Effector CD8-positive, alpha-beta T cell (primary cell): ENCODE data around the gene ATP8B4.

Experiments
- DNase-seq: peaks from one replicate; lab custom pipeline; 2025; lab: John Stamatoyannopoulos, UW

Gene ATP8B4

DNA sequence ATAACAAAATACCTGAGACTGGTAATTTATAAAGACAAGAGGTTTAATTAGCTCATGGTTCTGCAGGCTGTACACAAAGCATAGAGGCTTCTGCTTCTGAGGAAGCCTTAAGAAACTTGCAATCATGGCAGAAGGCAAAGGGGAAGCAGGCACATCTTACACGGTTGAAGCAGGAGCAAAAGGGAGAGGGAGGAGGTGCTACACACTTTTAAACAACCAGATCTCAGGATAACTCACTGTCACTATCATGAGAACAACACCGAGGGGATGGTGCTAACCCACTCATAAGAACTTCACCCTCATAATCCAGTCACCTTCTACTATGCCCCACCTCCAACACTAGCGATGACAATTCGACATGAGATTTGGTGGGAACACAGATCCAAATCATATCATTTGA is 54.4 kb downstream of the ATP8B4 start:
- DNase-seq = no peak

DNA sequence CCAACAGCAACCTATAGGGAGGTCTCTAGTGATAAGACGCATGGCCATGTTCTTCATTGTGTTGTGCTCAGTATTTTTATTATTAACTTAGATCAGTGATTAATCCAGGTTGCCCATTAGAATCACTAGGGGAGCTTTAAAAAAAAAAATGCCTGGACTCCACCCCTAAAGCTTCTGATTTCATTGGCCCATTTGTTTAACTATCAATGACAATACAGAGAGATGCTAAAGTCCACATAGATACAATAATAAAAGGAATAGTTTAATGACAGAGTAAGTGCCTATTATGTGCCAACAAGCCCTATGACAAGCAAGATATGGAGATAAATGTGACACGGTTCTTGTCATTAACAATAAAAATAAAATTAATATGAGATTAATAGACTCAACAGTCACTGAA is 55.8 kb downstream of the ATP8B4 start:
- no peak for DNase-seq

DNA sequence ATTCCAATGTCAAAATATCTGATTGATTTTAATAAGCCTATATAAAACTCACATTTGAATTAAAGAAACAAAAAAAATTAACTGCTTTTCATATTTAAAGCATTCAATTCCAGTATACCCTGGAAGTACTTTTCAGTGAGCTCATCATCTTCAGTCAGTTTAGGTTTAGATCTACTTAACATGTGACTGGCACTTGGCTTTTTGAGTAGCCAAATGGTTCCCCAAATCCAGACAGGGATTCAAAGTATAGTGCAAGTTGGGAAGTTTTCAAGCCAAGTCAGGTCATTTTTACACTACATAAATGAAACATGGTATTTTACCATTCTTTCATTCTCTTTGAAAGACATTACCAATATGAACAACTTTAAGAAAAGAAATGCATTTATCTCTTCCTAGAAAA is 57.5 kb downstream of the ATP8B4 start:
- no peak for DNase-seq

DNA sequence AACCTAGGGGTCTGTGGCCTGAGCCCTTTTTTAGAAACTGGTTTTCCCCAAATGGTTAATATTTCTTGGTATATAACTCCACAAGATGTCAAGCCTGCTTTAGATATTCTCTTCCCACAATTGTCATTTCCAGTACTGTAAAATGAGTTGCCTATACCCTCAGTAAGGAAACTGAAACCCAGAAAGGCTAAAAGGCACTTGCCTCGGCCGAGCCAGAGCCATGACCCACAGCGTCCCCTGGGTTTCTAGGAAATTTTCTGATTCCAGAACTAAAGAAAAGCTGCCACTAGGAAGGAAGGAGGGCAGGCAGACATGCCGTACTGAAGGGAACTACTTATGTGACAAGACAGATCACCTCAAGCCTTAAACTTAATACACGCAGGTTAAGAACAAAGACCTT is 59.1 kb downstream of the ATP8B4 start:
- no peak for DNase-seq

DNA sequence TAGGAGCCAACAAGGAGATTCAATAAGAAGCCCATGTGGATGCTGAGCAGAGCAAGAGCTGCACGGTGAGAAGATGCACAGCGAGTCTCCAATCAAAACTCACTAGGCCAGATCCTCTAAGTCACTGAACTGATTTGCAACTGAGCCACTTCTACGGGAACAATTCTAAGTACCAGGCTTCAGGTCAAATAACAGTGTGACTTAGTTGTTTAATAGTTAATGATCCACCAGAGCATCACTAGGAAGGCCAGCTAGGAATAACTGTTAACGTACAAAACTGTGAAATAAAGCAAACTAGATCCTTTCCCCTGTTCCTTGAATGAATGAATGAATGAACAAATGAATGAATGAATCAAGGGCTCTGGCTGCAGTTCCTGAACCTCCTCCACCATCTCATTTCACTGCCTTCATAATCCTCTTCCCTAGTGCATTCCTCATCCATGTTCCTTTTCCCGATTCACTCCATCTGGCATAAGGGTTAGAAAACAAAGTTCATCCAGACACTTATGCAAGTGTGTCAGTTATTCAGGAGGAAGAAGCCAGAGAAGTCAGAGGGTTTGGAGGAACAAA is 59.7 kb downstream of the ATP8B4 start:
- no peak for DNase-seq

GRCh38 chr15:50057905-50058639 is 61.0 kb downstream of the ATP8B4 start:
- no peak for DNase-seq

DNA sequence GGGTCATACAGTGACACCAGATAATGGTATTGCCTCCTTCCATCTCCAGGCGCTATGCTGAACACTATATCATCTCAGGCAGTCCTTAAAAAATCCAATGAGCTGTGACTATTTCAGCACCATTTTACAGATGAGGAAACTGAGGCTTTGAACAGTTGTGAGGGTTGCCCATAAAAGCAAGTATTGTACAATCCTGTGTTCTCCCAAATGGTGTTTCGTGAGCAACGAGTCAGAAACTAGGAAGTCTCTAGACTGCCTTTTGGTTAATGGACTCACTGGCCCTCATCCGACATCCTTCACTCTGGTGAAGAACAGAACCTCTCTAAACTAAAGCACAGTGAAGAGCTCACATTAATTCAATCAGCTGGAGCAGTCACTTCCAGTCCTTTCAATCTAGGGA is 61.8 kb downstream of the ATP8B4 start:
- no peak for DNase-seq

GRCh38 chr15:50055750-50056157 is 63.3 kb downstream of the ATP8B4 start:
- no peak for DNase-seq

DNA sequence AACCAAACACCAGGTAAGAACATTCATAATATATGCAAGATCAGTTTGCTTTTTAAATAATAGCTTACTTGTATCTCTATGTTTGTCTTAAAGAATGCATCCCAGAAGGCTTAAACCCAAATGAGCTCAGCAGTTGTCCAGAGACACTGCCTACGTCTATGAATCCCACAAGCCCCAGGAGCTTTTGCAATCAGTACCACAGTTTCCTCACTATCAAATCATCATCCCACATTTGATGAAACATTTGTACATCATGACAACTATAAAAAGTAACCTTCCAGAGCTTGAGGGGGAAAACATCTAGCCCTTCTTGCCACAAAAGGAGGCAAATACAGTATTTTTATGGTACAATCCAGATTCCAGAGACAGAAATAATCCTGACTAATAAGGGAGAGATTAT is 63.7 kb downstream of the ATP8B4 start:
- no peak for DNase-seq

DNA sequence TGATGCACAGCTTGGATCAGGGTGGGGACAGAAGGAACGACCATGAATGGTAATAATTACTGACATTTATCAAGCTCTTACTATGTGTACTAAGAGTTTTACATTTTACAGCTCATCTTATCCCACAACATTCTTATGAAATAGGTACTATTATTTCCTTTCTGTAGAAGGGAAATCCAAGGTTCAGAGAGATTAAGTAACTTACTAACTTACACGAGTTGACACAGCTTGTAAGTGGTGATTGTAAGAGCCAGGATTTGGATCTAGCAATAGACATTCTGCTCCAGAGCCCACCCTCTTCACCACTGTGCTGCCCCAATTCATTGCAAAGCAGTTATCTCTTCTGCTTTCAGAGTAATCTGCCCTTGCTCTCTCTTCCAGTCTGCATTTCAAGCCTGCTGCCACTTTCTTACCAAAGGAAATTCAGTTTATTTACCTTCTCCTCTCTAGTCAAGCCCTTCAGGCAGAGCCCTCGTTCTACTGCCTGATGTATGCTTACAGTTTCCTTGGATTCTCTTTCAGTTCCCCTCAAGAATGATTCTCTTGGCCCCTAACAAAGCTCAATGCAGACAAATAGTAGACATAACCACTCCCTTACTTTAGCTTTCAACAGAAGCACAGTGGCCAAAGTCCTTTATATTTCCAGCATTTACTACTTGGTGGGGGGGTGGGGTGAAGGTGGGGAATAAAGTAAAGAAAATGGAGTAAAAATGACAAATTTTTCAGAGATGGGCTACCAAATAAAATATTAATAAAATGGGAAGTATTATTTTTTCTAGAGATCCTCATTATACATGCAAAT is 65.8 kb downstream of the ATP8B4 start:
- no peak for DNase-seq

DNA sequence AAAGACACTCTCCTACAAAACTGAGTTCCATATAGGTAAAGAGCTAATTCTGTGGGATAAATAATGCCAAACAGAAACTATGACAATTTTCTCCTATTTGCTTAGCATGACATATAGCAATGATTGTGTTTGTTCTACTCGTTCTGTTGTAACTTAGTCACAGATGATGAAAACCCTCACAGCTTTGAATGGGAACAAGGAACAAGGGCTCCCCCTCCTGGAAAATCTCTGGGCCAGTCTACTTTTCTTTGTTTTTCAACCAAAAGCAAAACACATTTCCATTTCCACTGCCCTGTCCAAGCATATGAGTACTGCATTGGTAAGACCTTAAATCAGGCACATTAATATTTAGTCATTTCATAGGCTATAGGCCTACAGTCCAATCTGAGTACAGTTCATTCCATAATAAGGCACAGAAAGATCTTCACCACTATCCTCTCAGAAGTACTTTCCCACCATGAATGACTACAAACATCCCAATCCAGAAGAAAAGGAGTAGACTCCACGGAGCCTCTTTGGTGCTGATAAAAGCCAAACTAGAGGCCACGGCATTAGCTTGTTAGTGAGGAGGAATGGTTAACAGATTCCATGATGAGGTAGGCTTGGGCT is 67.1 kb downstream of the ATP8B4 start:
- no peak for DNase-seq

DNA sequence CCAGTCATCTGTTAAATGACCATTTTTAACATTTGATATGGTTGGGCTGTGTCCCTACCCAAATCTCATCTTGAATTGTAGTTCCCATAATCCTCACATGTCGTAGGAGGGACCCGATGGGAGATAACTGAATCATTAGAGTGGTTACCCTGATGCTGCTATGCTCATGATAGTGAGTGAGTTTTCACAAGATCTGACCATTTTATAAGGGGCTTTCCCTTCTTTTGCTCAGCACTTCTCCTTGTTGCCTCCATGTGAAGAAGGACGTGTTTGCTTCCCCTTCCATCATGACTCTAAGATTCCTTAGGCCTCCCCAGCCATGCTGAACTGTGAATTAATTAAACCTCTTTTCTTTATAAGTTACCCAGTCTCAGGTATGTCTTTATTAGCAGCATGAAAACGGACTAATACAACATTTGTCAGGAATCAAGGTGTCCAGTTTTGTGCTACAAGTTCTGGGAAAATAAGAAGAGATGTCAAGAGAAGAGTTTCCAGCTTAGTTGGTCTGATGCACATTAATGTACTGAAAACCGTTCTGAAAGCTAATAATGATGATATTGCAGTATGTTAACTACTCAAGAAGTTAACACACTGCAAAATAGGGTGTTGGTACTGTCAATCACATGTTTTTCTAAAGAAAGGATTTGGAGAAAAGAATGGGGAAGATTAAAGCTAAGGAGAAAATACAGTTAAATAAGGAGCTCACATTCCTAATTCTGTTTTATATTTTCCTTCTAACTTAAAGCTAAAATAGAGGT is 67.9 kb downstream of the ATP8B4 start:
- DNase-seq = no peak

- no peak for DNase-seq
Observed at GRCh38 chr15:50049871-50050270, 69.2 kb downstream of the ATP8B4 start.

GRCh38 chr15:50046867-50047266 is 72.2 kb downstream of the ATP8B4 start:
- DNase-seq = no peak

GRCh38 chr15:50046159-50046558 is 72.9 kb downstream of the ATP8B4 start:
- DNase-seq = no peak

DNA sequence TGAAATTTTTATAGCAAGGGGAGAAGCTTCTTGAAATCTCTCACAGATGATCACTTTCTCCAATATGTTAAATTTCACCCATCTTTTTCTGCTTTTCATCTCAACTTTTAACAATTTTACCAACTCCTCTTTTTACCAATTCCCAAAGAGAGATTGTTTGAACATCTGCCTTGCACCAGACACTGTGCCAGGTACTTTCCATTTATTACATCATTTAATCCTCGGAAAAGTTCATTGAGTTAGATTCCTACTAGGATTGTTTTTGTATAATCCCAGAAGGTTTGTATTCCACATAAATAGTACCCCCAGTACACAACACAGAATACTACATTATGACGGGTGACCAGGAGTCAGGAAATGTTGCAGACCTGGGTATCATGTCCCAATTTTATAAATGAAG is 74.1 kb downstream of the ATP8B4 start:
- no peak for DNase-seq

DNA sequence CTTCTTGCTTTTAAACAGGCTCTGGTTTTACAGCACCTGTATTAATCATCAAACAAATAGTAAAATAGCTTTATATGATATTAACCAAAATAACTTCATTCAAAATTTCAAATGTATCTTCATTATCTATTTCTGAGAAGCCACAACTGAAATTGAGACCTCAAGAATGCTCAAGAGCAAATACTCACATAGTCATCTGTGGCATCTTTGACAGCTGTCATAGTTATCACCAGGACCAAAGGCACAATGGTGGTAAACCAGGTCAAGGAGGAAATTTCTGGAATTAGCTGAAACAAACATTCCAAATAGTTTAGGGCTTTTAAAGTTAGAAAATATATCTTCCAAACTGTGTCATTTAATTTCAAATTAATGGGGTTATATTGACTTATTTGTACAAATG is 74.6 kb downstream of the ATP8B4 start:
- DNase-seq = no peak

DNA sequence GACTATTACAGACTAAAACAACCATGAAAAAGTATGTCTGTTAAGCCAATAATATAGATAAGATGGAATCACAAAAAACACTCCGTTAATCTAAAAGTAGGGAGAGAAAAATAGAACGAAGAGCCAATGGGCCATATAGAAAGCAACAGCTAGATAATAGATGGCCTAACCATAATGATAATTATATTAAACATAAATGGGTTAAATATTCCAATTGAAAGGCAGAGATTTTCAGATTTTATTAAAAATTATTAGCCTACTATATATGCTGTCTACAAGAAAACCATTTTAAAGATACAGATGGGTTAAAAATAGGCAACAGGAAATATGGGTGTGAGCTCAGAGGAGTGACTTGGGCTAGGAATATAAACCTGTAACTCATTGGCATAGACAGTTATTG is 76.3 kb downstream of the ATP8B4 start:
- DNase-seq = no peak

- DNase-seq = no peak
Observed at GRCh38 chr15:50030456-50030855, 88.6 kb downstream of the ATP8B4 start.

GRCh38 chr15:50028326-50028725 is 90.7 kb downstream of the ATP8B4 start:
- DNase-seq = no peak

DNA sequence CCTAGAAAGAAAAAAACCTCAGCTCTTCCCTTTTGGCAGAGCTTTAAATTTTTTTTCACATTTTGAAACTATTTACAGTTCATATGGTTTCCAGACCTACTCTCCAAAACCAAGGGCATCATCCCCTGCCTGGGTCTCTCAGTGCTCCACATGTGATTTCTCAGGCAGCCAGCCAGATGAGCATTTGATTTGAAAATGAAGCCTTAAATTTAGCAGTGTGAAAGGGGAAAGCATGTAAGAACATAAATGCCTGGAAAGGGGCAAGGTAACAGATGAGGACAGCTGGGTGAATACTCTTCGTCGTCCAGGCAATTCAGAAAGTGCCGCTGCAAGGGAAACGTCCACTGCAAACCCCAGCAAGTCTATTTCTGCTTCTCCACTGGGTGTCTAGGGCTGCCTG is 94.8 kb downstream of the ATP8B4 start:
- no peak for DNase-seq

DNA sequence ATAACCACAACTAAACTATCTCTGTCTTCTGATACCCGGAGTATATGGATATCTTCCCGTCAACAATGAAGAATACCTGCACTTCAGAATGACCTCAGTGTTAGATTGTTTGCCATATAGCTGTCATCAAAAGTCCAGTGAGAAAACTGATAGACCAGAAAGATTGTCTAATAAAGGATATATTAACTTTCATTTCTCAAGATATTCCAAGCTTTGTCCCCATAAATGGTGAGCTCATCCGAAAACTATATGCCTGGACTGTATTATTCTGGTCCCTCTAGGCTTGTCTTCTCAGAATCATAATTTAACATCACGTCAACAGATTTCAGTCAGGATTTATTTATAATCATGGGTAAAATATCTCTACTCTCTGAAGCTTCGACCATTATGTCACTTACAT is 100.5 kb downstream of the ATP8B4 start:
- no peak for DNase-seq
